Epithelial cell of umbilical artery (primary cell): Measurements from ENCODE around the gene MAGOH. TPM values are rescaled to one million over a fixed set of nuclear protein-coding genes. Genes with fewer than 3 reads are reported as not detected.

Experiments
- total RNA-seq: library from RNA; depleted of rRNA; stranded (reverse); fragments of >200 nt; gene quantifications from 2 replicates; pipeline ENCODE4 v1.2.3, GENCODE V29; 2014

The MAGOH gene
- 53.9 and 66.7 TPM in 2 replicates for total RNA-seq

DNA sequence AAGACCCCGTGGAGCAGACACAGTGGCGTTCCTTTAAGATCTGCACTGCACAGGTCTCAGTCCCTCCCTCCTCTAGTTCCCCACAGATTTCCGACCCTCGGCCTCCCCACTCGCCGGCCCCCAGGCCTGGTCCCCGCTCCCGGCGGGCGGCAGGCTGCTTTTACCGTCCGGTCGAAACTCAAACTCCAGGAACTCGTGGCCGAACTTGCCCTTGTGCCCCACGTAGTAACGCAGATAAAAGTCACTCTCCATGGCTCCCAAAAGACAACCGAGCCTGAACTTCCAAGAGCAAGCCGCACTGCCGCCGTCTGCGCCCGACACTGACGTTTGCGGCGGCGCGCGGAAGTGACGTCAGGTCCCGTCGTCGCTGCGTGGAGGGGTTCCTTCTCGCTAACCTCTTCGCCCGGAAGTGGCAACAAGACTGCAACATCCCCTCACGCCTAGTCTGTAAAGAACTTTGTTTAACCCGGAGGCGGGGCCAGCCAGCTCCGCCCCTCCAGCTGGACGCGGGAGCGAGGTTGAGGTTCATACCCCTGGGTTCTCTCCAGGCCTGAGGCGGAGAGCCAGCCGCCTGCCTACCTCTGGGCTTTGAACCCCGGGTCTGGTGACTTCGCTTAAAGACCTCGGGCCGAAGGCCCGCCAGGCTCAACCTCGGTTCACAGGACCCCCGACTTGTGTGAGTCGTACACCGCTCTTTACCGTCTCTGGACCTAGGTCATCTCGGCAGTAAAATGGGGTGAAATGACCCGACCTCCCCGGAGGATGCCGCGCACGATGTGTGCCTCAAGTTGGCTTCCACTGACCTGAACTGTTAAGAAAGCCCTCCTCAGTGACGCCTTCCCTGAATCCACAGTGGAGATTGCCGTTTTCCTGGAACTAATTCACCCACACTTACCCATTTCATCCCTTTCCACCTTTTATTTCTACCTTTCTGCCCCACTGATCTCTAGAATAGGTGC, at the start of gene MAGOH:
Gene MAGOH (minus strand): TSS at position 322 of the 959 bp plus-strand sequence. CDS start 70 bp downstream, at position 252.

DNA sequence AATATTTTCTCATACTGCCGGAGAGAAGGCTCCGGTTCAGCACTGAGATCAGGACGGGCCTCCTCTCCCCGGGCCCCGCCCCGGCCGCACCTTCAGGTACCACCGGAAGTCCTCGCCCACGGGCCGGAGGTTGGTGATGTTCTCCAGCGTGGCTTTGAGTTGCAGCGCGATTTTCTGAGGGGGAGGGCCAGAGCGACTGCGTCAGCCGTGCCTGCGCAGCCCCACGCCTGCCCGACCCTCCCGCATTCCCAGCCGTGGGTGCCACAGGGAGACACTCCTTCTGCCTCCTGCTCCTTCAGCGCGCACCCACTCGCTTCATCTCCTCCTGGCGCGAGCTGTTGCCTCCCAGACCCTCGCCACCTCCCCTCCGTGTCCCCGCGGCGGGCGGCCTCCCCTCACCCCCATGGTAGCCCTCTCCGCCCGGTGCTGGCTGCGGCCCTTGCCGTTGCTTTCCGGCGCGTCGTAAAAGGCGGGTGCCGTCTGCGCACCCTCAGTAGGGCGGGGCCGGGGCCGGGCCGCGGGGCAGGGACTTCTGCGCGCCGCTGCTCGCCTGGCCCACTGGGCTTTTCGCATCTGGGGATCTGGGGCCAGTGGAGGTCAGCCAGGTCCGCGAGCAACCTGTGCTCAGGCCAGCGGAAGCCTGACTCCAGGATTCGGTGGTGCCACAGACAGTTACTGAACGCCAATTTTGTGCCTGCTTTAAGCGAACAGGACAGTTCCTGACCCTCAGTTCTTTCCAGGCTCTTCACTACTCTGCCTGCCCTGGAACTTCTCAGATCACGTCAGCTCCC, 18.0 kb downstream of the MAGOH start, which contains the start of gene CZIB:
Gene CZIB (minus strand): TSS at position 464 of the 791 bp plus-strand sequence. CDS start 59 bp downstream, at position 405.

DNA sequence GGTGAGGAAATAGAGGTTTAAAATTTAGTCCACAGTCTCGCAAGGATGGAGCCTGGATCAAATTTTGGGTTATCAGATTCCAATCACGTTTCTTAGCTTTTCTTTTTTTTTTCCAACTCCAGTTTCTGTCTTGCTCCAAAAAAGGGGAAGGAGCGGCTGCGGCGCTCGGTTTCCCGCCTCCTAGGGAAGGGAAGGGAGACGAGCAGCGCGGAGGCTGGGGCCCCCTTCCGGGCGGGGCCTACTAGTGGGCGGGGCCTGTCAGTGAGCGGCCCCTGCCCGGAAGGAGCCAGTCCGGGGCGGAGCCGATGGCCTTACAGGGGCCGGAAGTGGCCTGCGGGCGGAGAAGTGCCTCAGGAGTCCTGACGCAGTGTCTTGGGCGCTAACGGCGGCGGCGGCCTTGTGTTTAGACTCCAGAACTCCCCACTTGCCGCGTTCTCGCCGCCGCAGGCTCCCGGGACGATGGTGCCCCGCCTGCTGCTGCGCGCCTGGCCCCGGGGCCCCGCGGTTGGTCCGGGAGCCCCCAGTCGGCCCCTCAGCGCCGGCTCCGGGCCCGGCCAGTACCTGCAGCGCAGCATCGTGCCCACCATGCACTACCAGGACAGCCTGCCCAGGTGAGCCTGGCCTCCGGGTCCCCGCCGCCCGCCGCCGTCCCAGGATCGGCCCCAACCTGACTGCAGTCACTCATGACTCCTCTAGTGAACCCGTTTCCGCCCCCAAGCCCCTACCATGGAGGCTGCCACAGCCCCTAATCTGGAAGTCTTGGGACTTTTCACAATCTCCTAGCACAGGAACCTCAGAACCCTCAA, 41.6 kb downstream of the MAGOH start, which contains the start of gene CPT2:
Gene CPT2 (plus strand): TSS at position 340 of the 806 bp plus-strand sequence. CDS start 120 bp downstream, at position 460.

Other genes starting within 250 kb of the MAGOH start
- gene PODN, start 176.3 kb downstream of the MAGOH start, total RNA-seq, result 0.30 and 0.65 TPM in 2 replicates
- not detected in 2 replicates for gene SLC1A7, start 95.9 kb downstream of the MAGOH start, total RNA-seq
- 8.1 and 10.9 TPM in 2 replicates for gene CPT2, start 41.7 kb downstream of the MAGOH start, total RNA-seq
- 44.2 and 63.5 TPM in 2 replicates for gene CZIB, start 17.9 kb downstream of the MAGOH start, total RNA-seq
- 33.1 and 40.6 TPM in 2 replicates for gene LRP8, start 89.6 kb upstream of the MAGOH start, total RNA-seq
- gene DMRTB1, start 220.9 kb upstream of the MAGOH start, total RNA-seq, result not detected in 2 replicates